Measurements from ENCODE around the gene NRXN3.

- TF ChIP-seq, protein P1, sequence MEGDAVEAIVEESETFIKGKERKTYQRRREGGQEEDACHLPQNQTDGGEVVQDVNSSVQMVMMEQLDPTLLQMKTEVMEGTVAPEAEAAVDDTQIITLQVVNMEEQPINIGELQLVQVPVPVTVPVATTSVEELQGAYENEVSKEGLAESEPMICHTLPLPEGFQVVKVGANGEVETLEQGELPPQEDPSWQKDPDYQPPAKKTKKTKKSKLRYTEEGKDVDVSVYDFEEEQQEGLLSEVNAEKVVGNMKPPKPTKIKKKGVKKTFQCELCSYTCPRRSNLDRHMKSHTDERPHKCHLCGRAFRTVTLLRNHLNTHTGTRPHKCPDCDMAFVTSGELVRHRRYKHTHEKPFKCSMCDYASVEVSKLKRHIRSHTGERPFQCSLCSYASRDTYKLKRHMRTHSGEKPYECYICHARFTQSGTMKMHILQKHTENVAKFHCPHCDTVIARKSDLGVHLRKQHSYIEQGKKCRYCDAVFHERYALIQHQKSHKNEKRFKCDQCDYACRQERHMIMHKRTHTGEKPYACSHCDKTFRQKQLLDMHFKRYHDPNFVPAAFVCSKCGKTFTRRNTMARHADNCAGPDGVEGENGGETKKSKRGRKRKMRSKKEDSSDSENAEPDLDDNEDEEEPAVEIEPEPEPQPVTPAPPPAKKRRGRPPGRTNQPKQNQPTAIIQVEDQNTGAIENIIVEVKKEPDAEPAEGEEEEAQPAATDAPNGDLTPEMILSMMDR (conservative IDR thresholded peaks at IDR 0.05; ENCODE audit: low read depth, low read length), result no peak
- TF ChIP-seq, protein P2, sequence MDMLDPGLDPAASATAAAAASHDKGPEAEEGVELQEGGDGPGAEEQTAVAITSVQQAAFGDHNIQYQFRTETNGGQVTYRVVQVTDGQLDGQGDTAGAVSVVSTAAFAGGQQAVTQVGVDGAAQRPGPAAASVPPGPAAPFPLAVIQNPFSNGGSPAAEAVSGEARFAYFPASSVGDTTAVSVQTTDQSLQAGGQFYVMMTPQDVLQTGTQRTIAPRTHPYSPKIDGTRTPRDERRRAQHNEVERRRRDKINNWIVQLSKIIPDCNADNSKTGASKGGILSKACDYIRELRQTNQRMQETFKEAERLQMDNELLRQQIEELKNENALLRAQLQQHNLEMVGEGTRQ (IDR thresholded peaks at IDR 0.05; ENCODE audit: low read depth, low read length), result no peak
- TF ChIP-seq POLR2A (IDR thresholded peaks at IDR 0.05; ENCODE audit: low read depth, low read length), result no peak
- TF ChIP-seq MAFK (IDR thresholded peaks at IDR 0.05; ENCODE audit: low read depth, low read length), result no peak
- TF ChIP-seq MAZ (IDR thresholded peaks at IDR 0.05; ENCODE audit: borderline replicate concordance, low read depth, low read length), result no peak
- TF ChIP-seq CEBPB (IDR thresholded peaks at IDR 0.05; ENCODE audit: low read depth, low read length), result no peak
- TF ChIP-seq CHD1 (IDR thresholded peaks at IDR 0.05; ENCODE audit: low read depth, low read length), result no peak
- no peak for TF ChIP-seq SMC3 (IDR thresholded peaks at IDR 0.05; ENCODE audit: low read depth, low read length)
These were observed 1661.2 kb downstream of the NRXN3 start for GRCh38 chr14:79831195-79831892.

Measured in IMR-90 (cell line).